DND-41 (cell line): Measurements from ENCODE around the gene DAPL1.

Experiments
- ATAC-seq: fragments of 200-7000 bp; cut with Tn5 transposase; 3 replicates; pipeline ENCODE4 v1.9.1; 2021; ENCODE audit warnings: low read depth; ENCODE audit not compliant: insufficient read depth
- DNase-seq: peaks from one replicate; pipeline ENCODE4 v3.0.0-alpha.2; 2020
- H2AFZ ChIP-seq: 2 replicates; pipeline ENCODE4 v1.6.0; 2012; ENCODE audit warnings: low read depth, low read length
- H3K27ac ChIP-seq: 2 replicates; pipeline ENCODE4 v1.5.1; 2012; ENCODE audit warnings: low read length, inconsistent platforms
- H3K27me3 ChIP-seq: fragments of 200-600 bp; sonication (generic); 2 replicates; pipeline ENCODE4 v1.6.0; 2012; ENCODE audit warnings: low read length, mild to moderate bottlenecking, inconsistent platforms; ENCODE audit not compliant: insufficient read depth, poor library complexity
- H3K36me3 ChIP-seq: 2 replicates; pipeline ENCODE4 v1.5.1; 2012; ENCODE audit warnings: low read length, inconsistent platforms; ENCODE audit not compliant: insufficient read depth
- H3K4me1 ChIP-seq: 2 replicates; pipeline ENCODE4 v1.5.1; 2012; ENCODE audit warnings: mild to moderate bottlenecking, low read length; ENCODE audit not compliant: insufficient read depth
- H3K4me2 ChIP-seq: 2 replicates; pipeline ENCODE4 v1.6.0; 2012; ENCODE audit warnings: mild to moderate bottlenecking, moderate library complexity, low read length, inconsistent platforms; ENCODE audit not compliant: insufficient read depth
- H3K4me3 ChIP-seq, 2 experiments: fragments of 200-600 bp in 1 of 2; shearing (Covaris generic) in 1 of 2; 2 replicates each; pipeline ENCODE4 v1.5.1; 2012 to 2016; ENCODE audit warnings: inconsistent platforms in 2 of 2, low read length in 2 of 2, mild to moderate bottlenecking in 2 of 2, low read depth in 1 of 2, moderate library complexity in 1 of 2
- H3K79me2 ChIP-seq: 2 replicates; pipeline ENCODE4 v1.6.0; 2012; ENCODE audit warnings: low read length, inconsistent platforms; ENCODE audit not compliant: insufficient read depth
- H3K9ac ChIP-seq: 2 replicates; pipeline ENCODE4 v1.6.0; 2012; ENCODE audit warnings: low read depth, mild to moderate bottlenecking, inconsistent platforms, low read length, moderate library complexity
- H3K9me3 ChIP-seq: 2 replicates; pipeline ENCODE4 v1.5.1; 2012; ENCODE audit warnings: low read length, moderate library complexity, mild to moderate bottlenecking, inconsistent platforms; ENCODE audit not compliant: insufficient read depth, severe bottlenecking
- H4K20me1 ChIP-seq: 2 replicates; pipeline ENCODE4 v1.6.0; 2012; ENCODE audit warnings: low read length; ENCODE audit not compliant: insufficient read depth
- EZH2 ChIP-seq: IDR thresholded peaks from 3 replicates; pipeline ENCODE4 v1.6.1; 2012; ENCODE audit warnings: borderline replicate concordance, low read depth, mild to moderate bottlenecking, moderate library complexity, low read length, inconsistent platforms; ENCODE audit not compliant: severe bottlenecking
- TF ChIP-seq, protein P1 (sequence below): IDR thresholded peaks from 2 replicates; pipeline ENCODE4 v1.5.1; 2012; ENCODE audit warnings: borderline replicate concordance, low read length, moderate library complexity, mild to moderate bottlenecking; ENCODE audit not compliant: poor library complexity, severe bottlenecking; ENCODE audit errors: extremely low read depth

DAPL1 gene

DNA sequence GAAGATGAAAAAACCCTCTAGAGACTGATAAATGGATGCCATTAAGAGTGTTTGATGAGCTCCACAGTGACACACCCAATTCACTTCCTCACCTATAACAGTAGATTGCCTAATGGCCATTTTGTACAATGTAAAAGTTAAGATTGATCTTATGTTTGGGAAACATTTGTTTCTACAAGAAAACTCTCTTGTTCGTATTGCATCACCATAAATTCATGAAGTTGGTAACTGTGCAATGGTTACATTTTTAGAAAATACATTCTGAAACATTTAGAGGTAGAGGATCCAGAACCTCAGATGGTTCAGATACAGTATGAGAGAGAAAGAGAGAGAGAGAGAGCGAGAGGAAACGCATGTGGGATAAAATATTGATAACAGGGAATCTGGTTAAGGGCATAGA is 31.8 kb downstream of the DAPL1 start:
- no peak overlapping the region for H3K9ac ChIP-seq

GRCh38 chr2:158828378-158829164 is 33.5 kb downstream of the DAPL1 start:
- Histone ChIP-seq H2AFZ (no peak overlapping the region), H3K4me2 (no peak overlapping the region)

More for the DNA sequence above, 31.8 kb downstream of the DAPL1 start:
- Histone ChIP-seq H3K9me3 (no peaks in the 10 kb centered on the region), H3K79me2 (no peaks in the 10 kb centered on the region), H2AFZ (no peak overlapping the region), H3K27me3 (no peaks in the 10 kb centered on the region), H4K20me1 (no peaks in the 10 kb centered on the region), H3K27ac (no peak overlapping the region), H3K4me2 (no peak overlapping the region), H3K4me1 (no peaks in the 10 kb centered on the region), H3K36me3 (no peaks in the 10 kb centered on the region), H3K4me3 (no peak overlapping the region)
- ATAC-seq (no peak), DNase-seq (no peak)
- TF ChIP-seq, protein P1, sequence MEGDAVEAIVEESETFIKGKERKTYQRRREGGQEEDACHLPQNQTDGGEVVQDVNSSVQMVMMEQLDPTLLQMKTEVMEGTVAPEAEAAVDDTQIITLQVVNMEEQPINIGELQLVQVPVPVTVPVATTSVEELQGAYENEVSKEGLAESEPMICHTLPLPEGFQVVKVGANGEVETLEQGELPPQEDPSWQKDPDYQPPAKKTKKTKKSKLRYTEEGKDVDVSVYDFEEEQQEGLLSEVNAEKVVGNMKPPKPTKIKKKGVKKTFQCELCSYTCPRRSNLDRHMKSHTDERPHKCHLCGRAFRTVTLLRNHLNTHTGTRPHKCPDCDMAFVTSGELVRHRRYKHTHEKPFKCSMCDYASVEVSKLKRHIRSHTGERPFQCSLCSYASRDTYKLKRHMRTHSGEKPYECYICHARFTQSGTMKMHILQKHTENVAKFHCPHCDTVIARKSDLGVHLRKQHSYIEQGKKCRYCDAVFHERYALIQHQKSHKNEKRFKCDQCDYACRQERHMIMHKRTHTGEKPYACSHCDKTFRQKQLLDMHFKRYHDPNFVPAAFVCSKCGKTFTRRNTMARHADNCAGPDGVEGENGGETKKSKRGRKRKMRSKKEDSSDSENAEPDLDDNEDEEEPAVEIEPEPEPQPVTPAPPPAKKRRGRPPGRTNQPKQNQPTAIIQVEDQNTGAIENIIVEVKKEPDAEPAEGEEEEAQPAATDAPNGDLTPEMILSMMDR: no peak
- no peak for TF ChIP-seq EZH2

GRCh38 chr2:158829167-158829566 is 34.0 kb downstream of the DAPL1 start:
- no peak for TF ChIP-seq EZH2
- TF ChIP-seq, protein P1: no peak
- no peaks in the 10 kb centered on the region for H3K79me2 ChIP-seq
- H3K4me3 ChIP-seq: no peak overlapping the region
- no peaks in the 10 kb centered on the region for H3K36me3 ChIP-seq
- H3K9ac ChIP-seq: no peak overlapping the region
- H4K20me1 ChIP-seq: no peaks in the 10 kb centered on the region
- no peaks in the 10 kb centered on the region for H3K27me3 ChIP-seq
- no peaks in the 10 kb centered on the region for H3K9me3 ChIP-seq
- DNase-seq (no peak), ATAC-seq (no peak)
- no peak overlapping the region for H2AFZ ChIP-seq
- no peak overlapping the region for H3K27ac ChIP-seq
- H3K4me2 ChIP-seq: no peak overlapping the region
- H3K4me1 ChIP-seq: no peaks in the 10 kb centered on the region

More at GRCh38 chr2:158828378-158829164, 33.5 kb downstream of the DAPL1 start:
- no peaks in the 10 kb centered on the region for H3K9me3 ChIP-seq
- no peaks in the 10 kb centered on the region for H3K4me1 ChIP-seq
- no peak for TF ChIP-seq EZH2
- TF ChIP-seq, protein P1: no peak
- H3K4me3 ChIP-seq: no peak overlapping the region
- no peaks in the 10 kb centered on the region for H3K79me2 ChIP-seq
- no peak overlapping the region for H3K9ac ChIP-seq
- ATAC-seq (no peak), DNase-seq (no peak)
- H4K20me1 ChIP-seq: no peaks in the 10 kb centered on the region
- no peak overlapping the region for H3K27ac ChIP-seq
- no peaks in the 10 kb centered on the region for H3K27me3 ChIP-seq
- H3K36me3 ChIP-seq: no peaks in the 10 kb centered on the region
